GM12878 (cell line): ENCODE measurements around the gene KDM2A. TPM values are rescaled to one million over a fixed set of nuclear protein-coding genes. Genes with fewer than 3 reads are reported as not detected.

Experiments used
- ATAC-seq: fragments of 200-7000 bp; cut with Tn5 transposase; 3 replicates; pipeline ENCODE4 v1.9.1; 2020; ENCODE audit warnings: mild to moderate bottlenecking, moderate library complexity
- BruUV-seq: library from RNA; stranded (reverse); fragments of 400-500 nt; replicated peaks from 2 replicates; lab custom pipeline; 2021; lab: Mats Ljungman, UMichigan
- CTCF ChIA-PET: fragments of 300-600 bp; sonication (Branson Sonifier 250); formaldehyde crosslinking; extraction: SDS; loops from one replicate; lab custom pipeline; 2021; ENCODE audit warnings: inconsistent platforms; lab: Yijun Ruan, JAX
- POLR2A ChIA-PET: fragments of 350-600 bp; formaldehyde crosslinking; extraction: SDS; loops from one replicate; lab custom pipeline; 2021; ENCODE audit warnings: inconsistent platforms; lab: Charles Lee
- RAD21 ChIA-PET: fragments of 300-600 bp; sonication (Branson Sonifier 250); formaldehyde crosslinking; loops from one replicate; lab custom pipeline; 2023; ENCODE audit warnings: antibody characterized with exemption; ENCODE audit not compliant: unreplicated experiment; lab: Charles Lee
- SMC1A ChIA-PET: fragments of 300-600 bp; sonication (Branson Sonifier 250); formaldehyde crosslinking; loops from one replicate; lab custom pipeline; 2023; ENCODE audit not compliant: unreplicated experiment, uncharacterized antibody; lab: Charles Lee
- DNase-seq: peaks from one replicate; pipeline ENCODE4 v3.0.0-alpha.2; 2011; ENCODE audit warnings: low read depth, low spot score
- FAIRE-seq: peaks from 3 replicates; lab custom pipeline; 2011; peaks lifted over from hg19 to GRCh38; lab: Jason Lieb, UNC
- H2AFZ ChIP-seq: 2 replicates; pipeline ENCODE4 v1.6.0; 2011; ENCODE audit warnings: low read depth, low read length, control low read depth; ENCODE audit not compliant: control insufficient read depth
- H3K27ac ChIP-seq: 2 replicates; pipeline ENCODE4 v1.5.1; 2011; ENCODE audit warnings: control low read depth; ENCODE audit not compliant: control insufficient read depth, insufficient read depth
- H3K27me3 ChIP-seq, 2 experiments: replicated peaks in 1 of 2; 2 replicates each; pipeline versions ENCODE4 v1.6.0 to v1.6.1; 2011; ENCODE audit warnings: low read length in 1 of 2; ENCODE audit not compliant: control insufficient read depth in 2 of 2, insufficient read depth in 2 of 2
- H3K36me3 ChIP-seq, 2 experiments: 2 replicates each; pipeline ENCODE4 v1.5.1; 2011; ENCODE audit warnings: low read length in 1 of 2; ENCODE audit not compliant: control insufficient read depth in 2 of 2, insufficient read depth in 2 of 2
- H3K4me1 ChIP-seq: 2 replicates; pipeline ENCODE4 v1.6.1; 2011; ENCODE audit warnings: mild to moderate bottlenecking, low read length, moderate library complexity, mixed read lengths; ENCODE audit not compliant: control insufficient read depth, insufficient read depth
- H3K4me2 ChIP-seq: 2 replicates; pipeline ENCODE4 v1.6.0; 2011; ENCODE audit warnings: control low read depth; ENCODE audit not compliant: control insufficient read depth, insufficient read depth
- H3K4me3 ChIP-seq: fragments of 200-600 bp; sonication (generic); 2 replicates; pipeline ENCODE4 v1.5.1; 2016
- H3K79me2 ChIP-seq: 2 replicates; pipeline ENCODE4 v1.6.0; 2011; ENCODE audit warnings: low read length; ENCODE audit not compliant: control insufficient read depth, insufficient read depth
- H3K9ac ChIP-seq: 2 replicates; pipeline ENCODE4 v1.8.0; 2011; ENCODE audit warnings: low read length, control low read depth, mixed read lengths; ENCODE audit not compliant: control insufficient read depth, insufficient read depth
- H3K9me3 ChIP-seq: replicated peaks from 3 replicates; pipeline ENCODE4 v1.5.1; 2011; ENCODE audit warnings: mild to moderate bottlenecking, low read length; ENCODE audit not compliant: control insufficient read depth, insufficient read depth
- H4K20me1 ChIP-seq: 2 replicates; pipeline ENCODE4 v1.6.0; 2011; ENCODE audit not compliant: control insufficient read depth, insufficient read depth
- E2F4 ChIP-seq: IDR thresholded peaks from 2 replicates; pipeline ENCODE4 v1.6.1; 2012; ENCODE audit warnings: low read depth, low read length, improper control_type of control experiment
- MTA2 ChIP-seq: fragments of 450-650 bp; IDR thresholded peaks from 2 replicates; pipeline ENCODE4 v1.6.1; 2016; ENCODE audit warnings: low read depth, mild to moderate bottlenecking, moderate library complexity
- PAX5 ChIP-seq: IDR thresholded peaks from 2 replicates; pipeline ENCODE4 v1.6.1; 2011; ENCODE audit warnings: low read depth, low read length, borderline replicate concordance
- RCOR1 ChIP-seq: conservative IDR thresholded peaks from 2 replicates; pipeline ENCODE4 v1.6.1; 2012; ENCODE audit warnings: low read depth, low read length, improper control_type of control experiment
- TCF3 ChIP-seq: IDR thresholded peaks from 2 replicates; pipeline ENCODE4 v1.6.1; 2012; ENCODE audit warnings: low read depth, mild to moderate bottlenecking, low read length, borderline replicate concordance; ENCODE audit not compliant: insufficient read depth
- USF1 ChIP-seq: IDR thresholded peaks from 2 replicates; pipeline ENCODE4 v1.6.1; 2011; ENCODE audit warnings: borderline replicate concordance, low read depth, mild to moderate bottlenecking, moderate library complexity, mixed read lengths, low read length; ENCODE audit not compliant: insufficient read depth; ENCODE audit errors: extremely low read length
- WGBS: methylation state at CpG from one replicate; pipeline ENCODE4 v1.1.6; 2016; ENCODE audit warnings: low lambda C conversion rate; ENCODE audit not compliant: insufficient replicate concordance, insufficient coverage; ENCODE audit errors: missing lambda C conversion rate; 5-methylcytosine and 5-hydroxymethylcytosine counted together
- in situ Hi-C: fragments of 300-500 bp; cut with MboI; formaldehyde crosslinking; loops from 9 replicates; pipeline ENCODE4 v1.14.3; 2018; ENCODE audit warnings: mixed read lengths
- intact Hi-C: fragments of 100-400 bp; cut with micrococcal nuclease; formaldehyde crosslinking; loops from one replicate; pipeline ENCODE4 v1.14.2; 2022; ENCODE audit not compliant: unreplicated experiment
- polyA plus RNA-seq, 11 experiments: library from polyadenylated mRNA; depleted of rRNA in 4 of 11; unstranded in 6 of 11; stranded (reverse) in 5 of 11; fragments of >200 nt; fragmentation: Nextera tagmentation in 4 of 11; fragmentation: Illumina TruSeq in 1 of 11; extraction: Ambion mirVana in 4 of 11; extraction: Trizol in 1 of 11; gene quantifications; 1 replicate in 1 of 11; 2 replicates in 10 of 11; pipeline versions ENCODE4 v1.2.1 to v1.2.3, GENCODE V29; 2011 to 2016; ENCODE audit warnings: inconsistent platforms in 2 of 11, missing spikeins in 2 of 11, low read depth in 1 of 11
- total RNA-seq, 4 experiments: library from RNA; depleted of rRNA in 3 of 4; stranded (reverse); fragments of >200 nt in 3 of 4; fragmentation: Illumina TruSeq in 1 of 4; extraction: Trizol in 1 of 4; gene quantifications; 2 replicates each; pipeline versions ENCODE4 v1.2.1 to v1.2.3, GENCODE V29; 2013 to 2021

Gene KDM2A
- total and polyA plus RNA-seq, 10 of the 15 experiments (the other 5 are each of a cell fraction or from before 2014, with no cell fraction given): 10.5 to 69.3 (median 41.6) TPM

GRCh38 chr11:67120456-67120855 is 1.4 kb downstream of the KDM2A start:
- FAIRE-seq: no peak
- H3K27ac ChIP-seq: peak overlapping the region; percentile 77
- POLR2A ChIA-PET: interaction anchor here (0.6 kb wide), 1 partner anchor 57 kb away, joined by 4 read pairs; no protein-coding TSS in a partner anchor
- H3K9me3 ChIP-seq: no peaks in the 10 kb centered on the region; the same call in 2 of the 3 replicates
- 1% methylated on average over 12 of the region's 12 CpGs for WGBS
- H3K9ac ChIP-seq: peak overlapping the region; percentile 67
- intact Hi-C loops: loop anchor here (5.0 kb wide), 1 partner anchor 42 kb away; no protein-coding TSS in a partner anchor
- peak overlapping the region; percentile 93 for H3K4me3 ChIP-seq
- CTCF ChIA-PET: interaction anchor here (1.5 kb wide), 1 partner anchor 38 kb away, joined by 3 read pairs; no protein-coding TSS in a partner anchor
- no peak for DNase-seq
- no peak for TF ChIP-seq E2F4
- no peak for TF ChIP-seq TCF3
- TF ChIP-seq RCOR1: 0 out of 2 replicates have a peak, but pooled peaks have one; percentile 4
- 0 out of 2 replicates have a peak, but pooled peaks have one; percentile 0 for TF ChIP-seq MTA2
- no peak for TF ChIP-seq USF1
- no peak for TF ChIP-seq PAX5
- in situ Hi-C loops: no loop called here
- BruUV-seq: no TSS peak
- peaks cover 0 to 16% of the 10 kb centered on the region in 2 experiments; a peak in 2 of 4 replicates for H3K36me3 ChIP-seq
- RAD21 ChIA-PET: no interaction called here
- H3K4me1 ChIP-seq: peaks cover 11% of the 10 kb centered on the region
- ATAC-seq: no peak
- H3K4me2 ChIP-seq: peak overlapping the region; percentile 89
- no peaks in the 10 kb centered on the region for H3K27me3 ChIP-seq
- peaks cover 58% of the 10 kb centered on the region for H3K79me2 ChIP-seq
- H4K20me1 ChIP-seq: no peaks in the 10 kb centered on the region
- SMC1A ChIA-PET: no interaction called here
- no peak overlapping the region for H2AFZ ChIP-seq
